Measurements from ENCODE around the gene C21orf58.

GRCh38 chr21:46350981-46351380 lies 27.3 kb upstream of the C21orf58 start:
- TF ChIP-seq, protein P1, sequence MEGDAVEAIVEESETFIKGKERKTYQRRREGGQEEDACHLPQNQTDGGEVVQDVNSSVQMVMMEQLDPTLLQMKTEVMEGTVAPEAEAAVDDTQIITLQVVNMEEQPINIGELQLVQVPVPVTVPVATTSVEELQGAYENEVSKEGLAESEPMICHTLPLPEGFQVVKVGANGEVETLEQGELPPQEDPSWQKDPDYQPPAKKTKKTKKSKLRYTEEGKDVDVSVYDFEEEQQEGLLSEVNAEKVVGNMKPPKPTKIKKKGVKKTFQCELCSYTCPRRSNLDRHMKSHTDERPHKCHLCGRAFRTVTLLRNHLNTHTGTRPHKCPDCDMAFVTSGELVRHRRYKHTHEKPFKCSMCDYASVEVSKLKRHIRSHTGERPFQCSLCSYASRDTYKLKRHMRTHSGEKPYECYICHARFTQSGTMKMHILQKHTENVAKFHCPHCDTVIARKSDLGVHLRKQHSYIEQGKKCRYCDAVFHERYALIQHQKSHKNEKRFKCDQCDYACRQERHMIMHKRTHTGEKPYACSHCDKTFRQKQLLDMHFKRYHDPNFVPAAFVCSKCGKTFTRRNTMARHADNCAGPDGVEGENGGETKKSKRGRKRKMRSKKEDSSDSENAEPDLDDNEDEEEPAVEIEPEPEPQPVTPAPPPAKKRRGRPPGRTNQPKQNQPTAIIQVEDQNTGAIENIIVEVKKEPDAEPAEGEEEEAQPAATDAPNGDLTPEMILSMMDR (conservative IDR thresholded peaks at IDR 0.05 in 1 of 2, IDR thresholded peaks at IDR 0.05 in 1 of 2; ENCODE audit: extremely low read depth in 1 of 2, insufficient read depth in 1 of 2, low read depth in 1 of 2, low read length in 2 of 2) = no peak
- TF ChIP-seq EZH2 (IDR thresholded peaks at IDR 0.05; ENCODE audit: borderline replicate concordance, low read length) = no peak
